Keratinocyte (primary cell): ENCODE results near the gene DNAJA4.
"Not testable (repeated sequence)": the region's sequence is repeated elsewhere in the genome, so short reads cannot be mapped to it uniquely, and the experiment has no call there.

Source experiments
- CTCF ChIP-seq, 3 experiments: IDR thresholded peaks in 1 of 3; conservative IDR thresholded peaks in 1 of 3; optimal IDR thresholded peaks in 1 of 3; 2 replicates in 2 of 3; 3 replicates in 1 of 3; pipeline versions ENCODE3 to v1.5.1; 2011; ENCODE audit warnings: low read length in 3 of 3, mild to moderate bottlenecking in 3 of 3, moderate library complexity in 2 of 3, control low read depth in 1 of 3, inconsistent platforms in 1 of 3; ENCODE audit not compliant: insufficient read depth in 2 of 3; ENCODE audit errors: extremely low read depth in 1 of 3
- EZH2 ChIP-seq: IDR thresholded peaks from one replicate; pipeline ENCODE4 v1.6.1; 2012; ENCODE audit warnings: inconsistent platforms, mild to moderate bottlenecking, low read length, moderate library complexity

GRCh38 chr15:78245976-78246620 lies 18.3 kb upstream of the DNAJA4 start:
- not testable (repeated sequence) for TF ChIP-seq CTCF (optimal IDR thresholded peaks at IDR 0.05 in 1 of 3, IDR thresholded peaks at IDR 0.05 in 1 of 3, conservative IDR thresholded peaks at IDR 0.05 in 1 of 3; ENCODE audit: extremely low read depth in 1 of 3, insufficient read depth in 2 of 3, low read length in 3 of 3); EZH2
